ENCODE data around the gene NDUFV1. TPM values are rescaled to one million over a fixed set of nuclear protein-coding genes. Genes with fewer than 3 reads are reported as not detected.

NDUFV1 gene
- polyA plus RNA-seq, 3 donors = 71.6 to 174 (median 72.1) TPM

- no peak overlapping the region for H3K27ac Mint-ChIP-seq
- intact Hi-C loops (cut with micrococcal nuclease) = no loop called here
- no peak for TF ChIP-seq CTCF (IDR thresholded peaks at IDR 0.05)
- no peaks in the 10 kb centered on the region for H4K20me1 ChIP-seq (ENCODE audit: insufficient read depth, low read length)
- no peaks in the 10 kb centered on the region for H3K4me1 Mint-ChIP-seq
- H3K9me3 ChIP-seq (replicated peaks in 1 of 2; ENCODE audit: control insufficient read depth in 1 of 2, insufficient read depth in 1 of 2, low read length in 2 of 2) = no peaks in the 10 kb centered on the region
- H3K27ac ChIP-seq (ENCODE audit: low read depth in 1 of 2, low read length in 2 of 2) = no peak overlapping the region
- H3K4me3 ChIP-seq (replicated peaks in 1 of 3; ENCODE audit: low read depth in 2 of 3, low read length in 3 of 3) = no peak overlapping the region
- DNase-seq = no peak
- no peaks in the 10 kb centered on the region for H3K36me3 Mint-ChIP-seq
- H3K4me3 Mint-ChIP-seq = no peak overlapping the region
- no peaks in the 10 kb centered on the region for H3K36me3 ChIP-seq (replicated peaks in 1 of 2; ENCODE audit: control insufficient read depth in 1 of 2, insufficient read depth in 2 of 2, low read length in 2 of 2)
- H3K9me3 Mint-ChIP-seq = no peaks in the 10 kb centered on the region
- no peak overlapping the region for H3K4me2 ChIP-seq (replicated peaks; ENCODE audit: extremely low read depth, low read length, poor library complexity, severe bottlenecking)
- H3K79me2 ChIP-seq (ENCODE audit: insufficient read depth, low read length) = no peaks in the 10 kb centered on the region
- no peaks in the 10 kb centered on the region for H3K4me1 ChIP-seq (ENCODE audit: control insufficient read depth in 1 of 2, insufficient read depth in 2 of 2, low read length in 2 of 2)
- no peaks in the 10 kb centered on the region for H3K27me3 ChIP-seq (ENCODE audit: control insufficient read depth in 2 of 2, insufficient read depth in 2 of 2, low read length in 2 of 2)
- peaks cover 7 to 13% (median 11%) of the 10 kb centered on the region in 3 donors for H3K27me3 Mint-ChIP-seq (ENCODE audit: low read depth in 3 of 3)
- WGBS (ENCODE audit: insufficient coverage) = no CpG with 5 or more reads among the region's 4 CpGs
- H3K9ac ChIP-seq (ENCODE audit: insufficient read depth, low read length, poor library complexity, severe bottlenecking) = no peak overlapping the region
- no peak overlapping the region for H2AFZ ChIP-seq (ENCODE audit: insufficient read depth, low read depth, low read length, poor library complexity, severe bottlenecking)
These were observed 42.5 kb upstream of the NDUFV1 start for GRCh38 chr11:67564230-67564629.

- H3K4me3 Mint-ChIP-seq = no peak overlapping the region
- no peaks in the 10 kb centered on the region for H4K20me1 ChIP-seq (ENCODE audit: insufficient read depth, low read length)
- H3K4me3 ChIP-seq (replicated peaks in 1 of 3; ENCODE audit: low read depth in 2 of 3, low read length in 3 of 3) = no peak overlapping the region
- H3K36me3 ChIP-seq (replicated peaks in 1 of 2; ENCODE audit: control insufficient read depth in 1 of 2, insufficient read depth in 2 of 2, low read length in 2 of 2) = no peaks in the 10 kb centered on the region
- H2AFZ ChIP-seq (ENCODE audit: insufficient read depth, low read depth, low read length, poor library complexity, severe bottlenecking) = no peak overlapping the region
- no peaks in the 10 kb centered on the region for H3K27me3 ChIP-seq (ENCODE audit: control insufficient read depth in 2 of 2, insufficient read depth in 2 of 2, low read length in 2 of 2)
- 82% methylated on average over 6 of the region's 6 CpGs for WGBS (ENCODE audit: insufficient coverage)
- TF ChIP-seq CTCF (IDR thresholded peaks at IDR 0.05) = no peak
- H3K9me3 Mint-ChIP-seq = peaks cover 0 to 5% (median 0%) of the 10 kb centered on the region in 7 donors
- H3K27ac Mint-ChIP-seq = no peak overlapping the region
- peaks cover 4 to 19% (median 15%) of the 10 kb centered on the region in 3 donors for H3K27me3 Mint-ChIP-seq (ENCODE audit: low read depth in 3 of 3)
- H3K9ac ChIP-seq (ENCODE audit: insufficient read depth, low read length, poor library complexity, severe bottlenecking) = no peak overlapping the region
- H3K4me2 ChIP-seq (replicated peaks; ENCODE audit: extremely low read depth, low read length, poor library complexity, severe bottlenecking) = no peak overlapping the region
- no peak for DNase-seq
- H3K9me3 ChIP-seq (replicated peaks in 1 of 2; ENCODE audit: control insufficient read depth in 1 of 2, insufficient read depth in 1 of 2, low read length in 2 of 2) = no peaks in the 10 kb centered on the region
- intact Hi-C loops (cut with micrococcal nuclease) = loop anchor here (5.0 kb wide), 3 partner anchors 36 to 141 kb away; partner anchors contain the start of gene NDUFV1 (in 2 of the 2)
- no peaks in the 10 kb centered on the region for H3K36me3 Mint-ChIP-seq
- H3K4me1 ChIP-seq (ENCODE audit: control insufficient read depth in 1 of 2, insufficient read depth in 2 of 2, low read length in 2 of 2) = no peaks in the 10 kb centered on the region
- peaks cover 4% of the 10 kb centered on the region for H3K4me1 Mint-ChIP-seq
- no peak overlapping the region for H3K27ac ChIP-seq (ENCODE audit: low read depth in 1 of 2, low read length in 2 of 2)
- H3K79me2 ChIP-seq (ENCODE audit: insufficient read depth, low read length) = no peaks in the 10 kb centered on the region
These were observed 35.3 kb upstream of the NDUFV1 start for GRCh38 chr11:67571443-67571842.
